NCI-H187 (cell line): Measurements from ENCODE around the gene BEST2.
"Not testable (repeated sequence)": the region's sequence is repeated elsewhere in the genome, so short reads cannot be mapped to it uniquely, and the experiment has no call there.

Experiments
- DNase-seq, 2 experiments: peaks; one replicate each; lab custom pipeline; 2025; lab: John Stamatoyannopoulos, UW

Gene BEST2

GRCh38 chr19:12751635-12752034, at the start of gene BEST2:
BEST2 (plus strand) TSS chr19:12751791; CDS start chr19:12752593, 802 bp downstream.
- no peak for DNase-seq

GRCh38 chr19:12703046-12703445, 48.5 kb upstream of the BEST2 start:
- DNase-seq = no peak

- DNase-seq = no peak
Measured at GRCh38 chr19:12705169-12705568, 46.4 kb upstream of the BEST2 start.

GRCh38 chr19:12705654-12706331, 45.8 kb upstream of the BEST2 start:
- no peak for DNase-seq

GRCh38 chr19:12706332-12706718, 45.3 kb upstream of the BEST2 start:
- no peak for DNase-seq

GRCh38 chr19:12708641-12709040, 43.0 kb upstream of the BEST2 start:
- no peak for DNase-seq

GRCh38 chr19:12711187-12711586, 40.4 kb upstream of the BEST2 start:
- DNase-seq = no peak

GRCh38 chr19:12712077-12712476, 39.5 kb upstream of the BEST2 start:
- DNase-seq = not testable (repeated sequence)

GRCh38 chr19:12713304-12713703, 38.3 kb upstream of the BEST2 start:
- DNase-seq = not testable (repeated sequence)

GRCh38 chr19:12715102-12715501, 36.5 kb upstream of the BEST2 start:
- no peak for DNase-seq

- DNase-seq = no peak
Measured at GRCh38 chr19:12715929-12716328, 35.7 kb upstream of the BEST2 start.

GRCh38 chr19:12720296-12720695, 31.3 kb upstream of the BEST2 start:
- no peak for DNase-seq

- no peak for DNase-seq
Measured at GRCh38 chr19:12720851-12721655, 30.5 kb upstream of the BEST2 start.

GRCh38 chr19:12721656-12722565, 29.7 kb upstream of the BEST2 start:
- DNase-seq = no peak

GRCh38 chr19:12722566-12723380, 28.8 kb upstream of the BEST2 start:
- peak; percentile 74 to 95 for DNase-seq

GRCh38 chr19:12723381-12723640, 28.3 kb upstream of the BEST2 start:
- no peak for DNase-seq

- DNase-seq = peak; percentile 3 to 15
Measured at GRCh38 chr19:12723641-12724426, 27.8 kb upstream of the BEST2 start, which contains the start of gene TNPO2. TNPO2 (minus strand) TSS chr19:12723932; CDS start chr19:12720977, 2,955 bp downstream.

GRCh38 chr19:12725612-12726011, 26.0 kb upstream of the BEST2 start:
- not testable (repeated sequence) for DNase-seq

GRCh38 chr19:12726988-12727316, 24.6 kb upstream of the BEST2 start:
- DNase-seq = no peak

- DNase-seq = no peak
Measured at GRCh38 chr19:12727745-12728433, 23.7 kb upstream of the BEST2 start.
